Measurements from ENCODE around the gene SLC18A3.

The SLC18A3 gene

DNA sequence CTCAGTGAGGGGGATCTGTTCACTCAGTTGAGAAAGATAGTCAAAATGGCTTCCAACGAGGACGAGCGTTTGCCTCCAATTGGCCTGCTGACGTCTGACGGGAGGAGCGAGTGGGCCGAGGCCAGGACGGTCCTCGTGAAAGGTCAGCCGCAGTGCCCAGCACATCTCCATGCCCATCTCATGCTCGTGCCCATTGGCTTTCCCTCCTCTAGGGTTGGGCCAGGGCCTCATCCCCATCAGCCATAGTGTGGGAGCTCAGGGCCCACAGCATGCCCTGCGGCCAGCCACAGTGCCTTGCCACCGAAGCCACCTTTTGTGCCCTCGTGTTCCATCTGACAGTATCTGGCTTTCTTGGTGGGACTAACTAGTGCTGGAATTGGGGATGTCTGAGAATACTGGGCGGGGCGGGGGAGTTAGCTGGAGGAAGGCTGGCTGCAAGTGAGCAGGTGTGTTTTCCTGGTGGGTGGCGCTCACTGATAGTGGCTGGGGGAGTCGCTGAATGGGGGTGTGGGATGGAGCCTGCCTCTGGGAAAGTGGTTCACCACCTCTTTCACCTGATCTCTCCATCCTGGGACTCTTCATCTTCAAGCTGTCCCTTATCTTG lies 17.6 kb downstream of the SLC18A3 start:
- DNase-seq (ENCODE audit: low spot score): no peak

GRCh38 chr10:49628599-49628998 lies 18.5 kb downstream of the SLC18A3 start:
- no peak for DNase-seq (ENCODE audit: low spot score)

DNA sequence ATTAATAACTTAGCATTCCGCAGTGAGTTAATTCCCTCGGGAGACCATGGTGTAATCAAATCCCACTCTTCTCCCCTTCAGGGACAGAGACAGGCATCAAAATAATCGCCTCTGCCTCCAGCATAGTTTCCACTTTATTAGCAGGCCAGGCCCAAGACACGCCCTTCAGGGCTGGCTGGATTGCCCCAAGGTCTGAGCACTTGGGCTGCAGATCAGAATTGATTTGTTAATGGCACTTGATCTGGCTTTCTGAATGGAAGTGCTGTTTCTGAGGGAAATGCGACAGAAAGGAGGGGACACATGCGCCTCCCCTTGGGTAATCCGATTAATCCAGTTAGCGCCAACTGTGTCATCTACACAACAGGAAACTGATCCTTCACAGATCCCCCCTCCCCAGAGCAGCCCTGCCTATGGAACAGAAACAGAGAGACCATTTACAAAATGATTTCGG lies 19.3 kb downstream of the SLC18A3 start:
- no peak for DNase-seq (ENCODE audit: low spot score)

DNA sequence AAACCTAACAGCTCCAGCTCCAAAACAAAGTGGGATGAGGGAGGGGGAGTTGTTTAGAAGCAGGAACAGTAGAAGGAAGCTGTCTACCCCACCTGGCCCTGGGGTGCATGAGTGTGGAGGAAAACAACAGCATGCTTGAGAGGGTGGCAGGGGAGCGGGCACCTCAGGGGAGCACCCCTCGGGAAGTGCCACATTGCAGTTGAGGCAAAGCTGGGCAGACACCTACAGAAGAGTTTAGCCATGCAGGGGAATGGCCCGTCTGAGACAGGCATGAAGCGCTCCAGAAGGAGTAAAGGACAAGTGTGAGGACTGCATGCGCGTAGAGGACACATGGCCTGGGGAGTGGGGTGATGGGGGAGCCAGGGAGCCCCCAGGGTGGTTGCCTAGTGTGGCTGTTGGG lies 21.9 kb downstream of the SLC18A3 start:
- no peak for DNase-seq (ENCODE audit: low spot score)

DNA sequence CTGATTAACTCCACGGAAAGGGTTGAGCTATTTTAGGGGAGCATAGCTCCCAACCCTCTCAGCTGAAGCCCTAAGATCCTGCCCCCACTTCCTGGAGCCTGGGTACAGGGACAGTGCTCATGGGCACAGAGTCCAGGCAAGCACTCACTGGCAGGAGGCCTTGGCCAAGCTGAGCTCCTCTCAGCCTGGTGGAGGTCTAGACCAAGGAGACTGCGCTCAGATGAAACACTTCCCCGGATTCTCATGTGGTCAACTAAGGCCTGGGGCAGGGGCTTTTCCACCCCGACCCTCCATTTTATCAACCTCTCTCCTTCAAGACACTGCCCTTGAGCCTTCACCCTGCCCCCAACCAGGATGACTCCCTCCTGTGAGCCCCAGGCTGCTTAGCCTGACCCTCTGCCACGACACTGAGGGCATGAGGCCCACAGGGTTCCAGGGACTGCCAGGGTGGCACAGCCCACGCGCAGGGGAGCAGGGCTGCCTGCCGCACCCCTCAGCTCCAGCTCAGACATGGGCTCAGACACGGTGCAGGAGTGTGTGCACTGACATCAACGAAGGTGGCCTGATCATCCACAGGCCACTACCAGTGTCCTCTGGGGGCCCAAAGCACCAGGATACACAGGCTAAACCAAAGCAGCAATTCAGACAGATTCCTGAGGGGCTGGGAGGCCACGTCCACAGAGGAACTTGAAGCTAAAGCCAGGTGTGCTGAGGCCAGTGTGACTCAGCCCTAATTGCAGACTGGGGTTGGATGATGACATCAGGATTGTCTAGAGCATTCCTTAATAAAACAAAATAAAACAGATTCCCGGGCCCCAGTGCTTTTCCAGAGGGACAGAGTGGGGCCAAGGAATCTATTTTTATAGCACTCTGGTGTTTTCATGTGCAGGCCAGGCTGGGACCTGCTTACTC lies 22.6 kb downstream of the SLC18A3 start:
- DNase-seq (ENCODE audit: low spot score): no peak

DNA sequence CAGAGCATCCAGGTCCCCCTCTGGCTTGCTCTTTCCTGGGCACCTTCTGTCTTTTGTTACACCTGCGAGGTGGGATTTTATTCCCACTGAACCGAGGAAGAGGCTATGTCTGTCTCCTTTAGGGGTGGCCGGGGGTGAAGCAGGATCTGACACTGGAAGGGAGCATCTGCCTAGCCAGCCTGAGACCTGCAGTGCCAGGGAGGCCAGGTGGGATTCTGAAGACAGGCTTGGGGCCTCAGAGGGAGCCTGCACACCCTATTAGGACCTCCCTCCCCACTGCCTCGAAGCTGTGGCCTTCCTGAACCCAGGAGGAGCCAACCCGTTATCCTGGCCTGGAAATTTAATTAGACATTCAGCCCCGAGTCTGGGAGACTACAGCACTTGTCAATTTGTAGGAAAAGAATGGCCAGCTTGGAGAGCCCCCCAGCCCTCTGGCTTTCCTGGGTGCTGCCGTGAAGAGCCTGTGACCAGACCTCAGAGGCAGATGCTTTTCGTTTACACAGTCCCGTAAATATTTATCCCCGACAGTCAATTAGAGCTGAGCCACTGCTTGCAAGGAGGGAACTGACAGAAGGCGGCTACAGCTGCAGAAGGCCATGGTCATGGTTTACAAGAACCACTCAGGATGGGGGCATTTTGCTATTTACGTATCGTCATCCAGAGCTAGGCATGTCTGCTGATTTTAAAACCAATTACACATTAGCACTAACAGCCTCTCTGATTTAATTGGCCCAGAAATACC lies 23.4 kb downstream of the SLC18A3 start:
- DNase-seq (ENCODE audit: low spot score): no peak

- DNase-seq (ENCODE audit: low spot score): no peak
Observed at GRCh38 chr10:49634069-49634660, 24.1 kb downstream of the SLC18A3 start.

- DNase-seq (ENCODE audit: low spot score): no peak
Observed at GRCh38 chr10:49642311-49642710, 32.2 kb downstream of the SLC18A3 start.

GRCh38 chr10:49643241-49644034 lies 33.3 kb downstream of the SLC18A3 start:
- DNase-seq (ENCODE audit: low spot score): no peak

DNA sequence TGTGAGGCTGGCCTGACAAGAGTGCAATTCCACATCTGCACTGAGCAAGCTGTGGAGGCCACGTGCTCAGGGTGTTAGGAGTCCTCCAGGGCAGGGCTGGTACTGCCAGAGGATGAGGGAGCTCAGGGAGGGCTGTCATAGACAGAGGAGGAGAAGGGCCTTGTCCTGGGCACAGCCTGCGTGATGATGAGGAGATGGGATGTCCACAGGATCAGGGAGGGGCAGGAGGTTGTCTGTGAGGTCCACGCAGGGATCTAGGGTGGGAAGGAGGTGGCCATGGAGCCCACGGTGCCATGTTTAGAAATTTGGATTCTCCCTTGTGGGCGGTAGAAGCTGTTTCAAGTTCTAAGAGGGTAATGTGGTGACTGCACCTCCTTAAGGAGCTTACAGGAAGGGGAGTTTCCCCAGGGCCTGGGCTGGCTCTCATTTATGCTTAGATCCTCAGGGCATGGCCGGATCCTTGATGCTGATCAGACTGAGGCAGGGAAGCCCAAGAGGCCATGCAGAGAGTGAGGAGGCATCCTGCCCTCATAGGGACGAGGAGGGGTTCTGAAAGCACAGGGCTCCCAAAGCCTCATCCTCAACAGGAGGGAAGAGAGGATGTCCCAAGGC lies 34.0 kb downstream of the SLC18A3 start:
- DNase-seq (ENCODE audit: low spot score): no peak

GRCh38 chr10:49645417-49645816 lies 35.3 kb downstream of the SLC18A3 start:
- DNase-seq (ENCODE audit: low spot score): no peak

DNA sequence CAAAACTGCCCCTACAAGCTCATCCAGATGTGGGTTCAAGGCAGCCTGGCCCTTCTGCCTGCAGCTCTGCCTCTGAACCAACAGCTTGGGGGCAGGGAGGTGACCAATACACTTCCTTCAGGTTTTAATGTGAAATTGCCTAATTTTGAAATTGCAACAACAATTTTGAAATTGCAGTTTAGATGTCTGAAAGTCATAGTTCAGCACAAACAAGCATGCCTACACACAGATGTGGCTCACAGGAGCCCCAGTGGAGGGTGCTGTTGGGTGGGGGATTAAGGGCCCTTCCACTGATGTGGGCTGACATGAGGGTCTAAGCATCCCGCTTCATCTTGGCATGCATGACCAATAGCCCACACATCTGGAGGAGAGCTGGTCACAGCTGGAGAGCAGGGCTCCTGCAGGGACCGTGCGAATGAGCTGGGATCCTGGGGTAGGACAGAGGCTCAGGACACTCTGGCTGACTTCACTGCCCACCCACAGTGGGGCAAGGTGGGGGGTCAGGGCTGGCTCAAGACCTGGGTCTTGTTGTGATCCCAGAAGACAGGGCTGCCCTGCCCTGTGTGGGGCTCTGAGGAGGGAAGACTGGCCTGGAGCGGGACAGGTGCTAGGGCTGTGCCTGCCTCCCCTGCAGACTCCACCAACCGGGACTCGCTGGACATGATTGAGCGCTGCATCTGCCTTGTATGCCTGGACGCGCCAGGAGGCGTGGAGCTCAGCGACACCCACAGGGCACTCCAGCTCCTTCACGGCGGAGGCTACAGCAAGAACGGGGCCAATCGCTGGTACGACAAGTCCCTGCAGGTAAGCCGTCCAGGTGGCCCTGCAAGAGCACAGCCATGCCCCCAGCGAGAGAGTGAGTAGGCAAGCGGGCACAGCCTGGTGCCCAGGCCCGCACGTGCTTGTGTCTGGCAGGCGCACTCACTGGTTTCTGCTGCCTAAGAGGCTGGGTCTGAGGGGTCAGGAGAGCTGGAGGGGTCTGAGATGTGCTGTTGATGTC lies 36.1 kb downstream of the SLC18A3 start:
- DNase-seq (ENCODE audit: low spot score): no peak

DNA sequence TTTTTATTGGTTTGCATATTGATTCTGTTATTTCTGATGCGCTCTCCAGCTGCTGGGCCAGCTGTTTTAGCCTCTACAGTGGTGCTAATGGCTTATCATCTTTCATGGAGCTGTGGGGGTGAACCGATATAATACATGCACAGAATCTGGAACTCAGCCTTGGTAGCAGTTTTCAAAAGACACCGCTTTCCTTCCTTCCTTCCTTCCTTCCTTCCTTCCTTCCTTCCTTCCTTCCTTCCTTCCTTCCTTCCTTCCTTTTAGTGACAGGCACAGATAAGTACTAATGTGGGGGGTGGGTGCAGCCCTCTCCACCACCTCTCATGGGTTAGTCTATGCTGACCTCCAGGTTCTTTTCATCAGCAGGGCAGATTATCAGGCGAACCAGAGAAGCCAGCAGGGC lies 37.4 kb downstream of the SLC18A3 start:
- DNase-seq (ENCODE audit: low spot score): no peak

GRCh38 chr10:49647985-49648795 lies 38.1 kb downstream of the SLC18A3 start:
- DNase-seq (ENCODE audit: low spot score): no peak

- no peak for DNase-seq (ENCODE audit: low spot score)
Observed at GRCh38 chr10:49649294-49649693, 39.2 kb downstream of the SLC18A3 start.

DNA sequence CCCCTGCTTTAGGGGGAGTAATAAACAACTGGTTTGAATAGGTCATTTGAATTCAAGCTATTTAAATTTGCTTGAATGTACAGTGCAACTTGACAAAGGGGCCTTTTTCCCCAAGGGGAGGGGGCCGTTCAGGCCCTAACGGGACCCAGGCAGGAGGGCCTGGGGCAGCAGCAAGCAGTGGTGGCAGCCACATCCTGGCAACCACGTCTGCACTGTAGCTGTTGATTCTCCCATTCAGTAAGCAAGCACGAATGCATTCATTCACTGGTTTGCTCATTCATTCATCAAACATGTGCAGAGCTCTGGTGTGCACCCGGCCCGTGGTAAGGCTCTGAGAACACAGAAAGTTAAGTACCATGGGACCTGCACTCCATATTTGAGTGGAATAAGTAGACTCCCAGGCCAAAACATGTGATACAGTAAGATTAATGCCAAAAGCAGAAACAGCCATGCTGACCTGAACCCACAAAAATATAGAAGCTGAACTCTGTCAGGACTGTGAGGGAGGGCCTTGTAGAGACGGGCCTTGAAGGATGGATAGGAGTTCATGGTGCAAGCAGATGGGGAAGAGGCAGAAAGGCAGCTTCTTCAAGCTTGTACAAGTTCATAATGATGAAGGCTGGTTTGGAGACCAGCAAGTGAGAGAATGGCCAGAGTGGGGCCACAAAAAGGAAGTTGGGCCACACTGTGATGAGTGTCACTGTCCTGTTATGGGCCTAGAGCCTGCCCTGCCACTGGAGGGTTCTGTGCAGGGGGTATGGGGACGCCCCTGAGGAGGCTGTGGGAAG lies 40.0 kb downstream of the SLC18A3 start:
- no peak for DNase-seq (ENCODE audit: low spot score)

- no peak for DNase-seq (ENCODE audit: low spot score)
Observed at GRCh38 chr10:49650724-49651034, 40.6 kb downstream of the SLC18A3 start.
